ENCODE data around the gene SPATA13. TPM values are rescaled to one million over a fixed set of nuclear protein-coding genes. Genes with fewer than 3 reads are reported as not detected.

SPATA13 gene
- total RNA-seq, 1 donor from 2014 or later = 44.2 TPM

- Histone ChIP-seq H3K4me1 (peaks cover 11% of the 10 kb centered on the region), H3K4me3 (no peak overlapping the region), H3K27me3 (ENCODE audit: low read depth) (no peaks in the 10 kb centered on the region), H3K27ac (no peak overlapping the region), H3K36me3 (no peaks in the 10 kb centered on the region), H3K9me3 (no peaks in the 10 kb centered on the region)
- no peak for TF ChIP-seq CTCF (IDR thresholded peaks at IDR 0.05)
- ATAC-seq = no peak
- intact Hi-C loops (cut with DNase I) = no loop called here
- no peak for DNase-seq
These were observed 13.5 kb upstream of the SPATA13 start for GRCh38 chr13:24146961-24147569.

- DNase-seq (no peak), ATAC-seq (no peak)
- Histone ChIP-seq H3K4me3 (no peak overlapping the region), H3K4me1 (peaks cover 11% of the 10 kb centered on the region), H3K36me3 (no peaks in the 10 kb centered on the region), H3K27ac (no peak overlapping the region), H3K9me3 (no peaks in the 10 kb centered on the region), H3K27me3 (ENCODE audit: low read depth) (no peaks in the 10 kb centered on the region)
- no peak for TF ChIP-seq CTCF (IDR thresholded peaks at IDR 0.05)
- intact Hi-C loops (cut with DNase I) = no loop called here
These were observed 13.0 kb upstream of the SPATA13 start for GRCh38 chr13:24147570-24147963.

GRCh38 chr13:24148414-24149235 is 11.9 kb upstream of the SPATA13 start:
- H3K36me3 ChIP-seq = no peaks in the 10 kb centered on the region
- intact Hi-C loops (cut with DNase I) = no loop called here
- H3K27me3 ChIP-seq (ENCODE audit: low read depth) = no peaks in the 10 kb centered on the region
- TF ChIP-seq CTCF (IDR thresholded peaks at IDR 0.05) = no peak
- peak; percentile 60 for DNase-seq
- peaks cover 11% of the 10 kb centered on the region for H3K4me1 ChIP-seq
- ATAC-seq = peak; percentile 93
- H3K9me3 ChIP-seq = no peaks in the 10 kb centered on the region
- H3K27ac ChIP-seq = peak overlapping the region; percentile 77
- H3K4me3 ChIP-seq = no peak overlapping the region

GRCh38 chr13:24149246-24150032 is 11.1 kb upstream of the SPATA13 start:
- intact Hi-C loops (cut with DNase I) = no loop called here
- Histone ChIP-seq H3K36me3 (no peaks in the 10 kb centered on the region), H3K4me1 (peaks cover 11% of the 10 kb centered on the region), H3K27me3 (ENCODE audit: low read depth) (no peaks in the 10 kb centered on the region), H3K27ac (peak overlapping the region; percentile 77), H3K9me3 (no peaks in the 10 kb centered on the region), H3K4me3 (no peak overlapping the region)
- no peak for ATAC-seq
- no peak for DNase-seq
- TF ChIP-seq CTCF (IDR thresholded peaks at IDR 0.05) = no peak

- no peaks in the 10 kb centered on the region for H3K36me3 ChIP-seq
- no peak overlapping the region for H3K27ac ChIP-seq
- TF ChIP-seq CTCF (IDR thresholded peaks at IDR 0.05) = no peak
- no peaks in the 10 kb centered on the region for H3K9me3 ChIP-seq
- ATAC-seq = no peak
- intact Hi-C loops (cut with DNase I) = no loop called here
- peaks cover 11% of the 10 kb centered on the region for H3K4me1 ChIP-seq
- no peak overlapping the region for H3K4me3 ChIP-seq
- no peak for DNase-seq
- no peaks in the 10 kb centered on the region for H3K27me3 ChIP-seq (ENCODE audit: low read depth)
These were observed 9.9 kb upstream of the SPATA13 start for GRCh38 chr13:24150572-24150971.
